NT2/D1 (cell line): ENCODE results near the gene POR.

Experiments
- SUZ12 ChIP-seq: IDR thresholded peaks from 2 replicates; pipeline ENCODE4 v1.6.1; 2011; ENCODE audit not compliant: insufficient read length, insufficient read depth; ENCODE audit errors: extremely low read depth
- YY1 ChIP-seq: IDR thresholded peaks from 2 replicates; pipeline ENCODE4 v1.6.1; 2011; ENCODE audit not compliant: insufficient read length, insufficient read depth
- ZNF274 ChIP-seq: IDR thresholded peaks from 2 replicates; pipeline ENCODE4 v1.6.1; 2011; ENCODE audit warnings: mild to moderate bottlenecking, low read depth, low read length

- TF ChIP-seq ZNF274 (no peak), YY1 (no peak), SUZ12 (no peak)
Measured at GRCh38 chr7:75945297-75946168, 30.6 kb downstream of the POR start.
